HG03103 (cell line): ENCODE data around the gene VKORC1L1.
"Not testable (repeated sequence)": the region's sequence is repeated elsewhere in the genome, so short reads cannot be mapped to it uniquely, and the experiment has no call there.

ENCODE experiments used
- ATAC-seq: cut with Tn5 transposase; IDR thresholded peaks from one replicate; pipeline ENCODE4 v1.9.1; 2021; ENCODE audit warnings: low read depth; ENCODE audit not compliant: unreplicated experiment

Gene VKORC1L1

DNA sequence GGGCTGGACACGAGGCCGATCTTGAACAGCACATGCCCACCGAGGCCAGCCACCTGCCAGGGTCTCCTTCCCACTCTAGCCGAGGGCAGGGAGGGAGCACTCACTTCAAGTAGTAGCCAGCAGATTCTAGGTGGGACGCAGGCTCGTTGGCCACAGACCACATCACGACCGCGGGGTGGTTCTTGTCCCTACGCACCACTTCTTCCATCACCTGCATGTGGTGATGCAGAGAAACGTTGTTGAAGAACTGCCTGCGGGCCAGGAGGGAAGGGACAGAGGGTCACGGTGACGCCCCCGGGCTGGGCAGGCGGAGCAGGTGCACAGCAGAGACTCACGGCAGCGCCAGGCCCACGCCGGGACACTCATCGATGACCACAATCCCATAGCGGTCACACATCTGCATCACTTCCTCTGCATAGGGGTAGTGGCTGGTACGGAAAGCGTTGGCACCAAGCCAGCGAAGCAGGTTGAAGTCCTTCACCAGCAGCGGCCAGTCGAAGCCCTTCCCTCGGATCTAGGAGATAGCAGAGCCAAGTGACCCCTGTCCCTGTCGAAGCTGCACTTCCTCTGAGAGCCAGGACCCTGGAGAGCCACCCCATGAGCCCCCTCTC lies 101.4 kb downstream of the VKORC1L1 start:
- no peak for ATAC-seq

DNA sequence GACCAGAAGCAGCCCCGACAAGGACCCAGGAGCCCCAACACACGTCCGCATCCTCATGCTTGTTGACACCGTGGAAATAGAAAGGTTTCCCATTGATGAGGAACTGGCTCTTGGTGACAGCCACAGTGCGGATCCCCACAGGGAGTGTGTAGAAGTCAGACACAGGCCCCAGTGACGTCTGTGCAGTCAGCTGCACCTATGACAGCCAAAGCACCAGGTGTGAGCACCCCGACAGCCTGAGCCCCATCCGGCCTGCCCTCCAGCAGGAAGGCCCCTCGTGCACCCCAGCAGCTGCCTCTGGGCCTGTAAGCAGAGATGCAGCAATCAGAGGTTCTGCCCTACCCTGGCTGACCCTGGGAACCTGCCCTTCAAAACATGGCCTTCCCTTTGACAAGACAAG lies 102.0 kb downstream of the VKORC1L1 start:
- ATAC-seq: no peak

DNA sequence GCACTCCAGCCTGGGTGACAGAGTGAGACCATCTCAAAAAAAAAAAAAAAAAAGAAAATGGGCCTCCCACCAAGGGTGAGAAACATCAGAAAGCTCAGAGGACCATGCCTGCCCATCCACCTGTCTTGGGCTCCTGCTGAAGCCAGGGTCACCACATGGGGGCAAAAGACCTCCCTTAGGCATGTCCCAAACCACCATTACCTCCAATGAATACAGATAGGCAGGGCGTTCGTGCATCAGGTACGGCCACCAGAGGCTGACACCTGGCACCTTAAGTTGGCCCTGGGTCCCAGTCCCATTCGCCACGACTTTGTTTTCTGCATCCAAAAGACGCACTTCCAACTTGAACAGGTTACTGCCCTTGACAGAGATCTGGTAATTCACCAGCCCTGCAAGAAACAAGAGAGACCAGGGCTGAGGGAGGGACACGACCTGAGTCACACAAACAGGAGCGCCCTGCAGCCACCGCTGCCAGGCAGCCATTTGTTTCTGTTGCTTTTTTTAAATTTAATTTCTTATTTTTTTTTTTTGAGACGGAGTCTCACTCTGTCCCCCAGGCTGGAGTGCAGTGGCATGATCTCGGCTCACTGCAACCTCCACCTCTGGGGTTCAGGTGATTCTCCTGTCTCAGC lies 103.1 kb downstream of the VKORC1L1 start:
- ATAC-seq: no peak

DNA sequence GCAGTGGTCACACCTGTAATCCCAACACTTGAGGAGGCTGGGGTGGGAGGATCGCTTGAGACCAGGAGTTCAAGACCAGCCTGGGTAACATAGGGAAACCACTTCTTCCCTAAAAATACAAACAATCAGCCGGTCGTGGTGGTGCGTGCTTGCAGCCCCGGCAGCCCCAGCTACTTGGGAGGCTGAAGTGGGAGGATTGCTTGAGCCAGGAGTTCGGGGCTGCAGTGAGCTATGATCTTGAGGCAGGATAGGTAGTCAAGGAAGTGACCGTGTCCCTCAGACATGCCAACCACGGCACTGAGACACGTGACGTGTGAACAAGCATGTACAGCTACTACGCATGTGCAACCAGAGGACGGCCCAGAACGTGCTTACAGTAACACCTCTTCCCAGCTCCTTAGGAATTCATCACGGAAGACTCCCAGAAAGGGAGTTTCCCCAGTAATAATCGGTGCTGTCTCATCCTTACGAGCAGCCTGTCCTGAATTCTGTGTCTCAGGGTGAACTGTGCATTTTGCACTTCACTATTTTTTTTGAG lies 103.9 kb downstream of the VKORC1L1 start:
- no peak for ATAC-seq

DNA sequence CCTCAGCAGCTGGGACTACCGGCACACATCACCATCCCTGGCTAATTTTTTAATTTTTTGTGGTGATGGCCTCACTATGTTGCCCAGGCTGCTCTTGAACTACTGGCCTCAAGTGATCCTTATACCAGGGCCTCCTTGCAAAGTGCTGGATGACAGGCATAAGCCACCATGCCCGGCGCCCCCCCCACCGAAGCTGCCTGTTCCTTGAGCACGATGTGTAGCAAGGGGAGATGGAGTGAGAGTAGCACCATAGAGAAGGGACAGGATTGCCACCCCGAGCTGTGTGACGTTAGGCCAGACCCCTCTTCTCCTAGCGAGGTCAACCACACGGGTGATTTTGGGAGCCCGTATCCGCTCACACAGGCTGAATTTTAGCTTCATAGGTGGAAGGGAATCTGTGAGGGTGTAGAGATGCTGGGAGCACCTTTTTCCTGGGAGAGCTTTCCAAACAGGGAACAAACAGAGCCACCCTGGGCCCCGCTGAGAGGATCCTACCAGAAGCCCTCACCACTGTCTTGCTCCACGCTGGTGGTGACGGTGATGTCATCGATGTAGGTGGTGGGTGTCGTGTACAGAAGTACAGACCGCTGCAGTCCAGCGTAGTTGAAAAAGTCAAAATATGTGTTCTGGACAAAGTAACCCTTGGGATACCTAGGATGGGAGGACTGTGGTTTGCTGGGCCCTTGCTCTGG lies 106.2 kb downstream of the VKORC1L1 start:
- ATAC-seq: no peak

GRCh38 chr7:65979583-65980477 lies 107.0 kb downstream of the VKORC1L1 start:
- no peak for ATAC-seq

DNA sequence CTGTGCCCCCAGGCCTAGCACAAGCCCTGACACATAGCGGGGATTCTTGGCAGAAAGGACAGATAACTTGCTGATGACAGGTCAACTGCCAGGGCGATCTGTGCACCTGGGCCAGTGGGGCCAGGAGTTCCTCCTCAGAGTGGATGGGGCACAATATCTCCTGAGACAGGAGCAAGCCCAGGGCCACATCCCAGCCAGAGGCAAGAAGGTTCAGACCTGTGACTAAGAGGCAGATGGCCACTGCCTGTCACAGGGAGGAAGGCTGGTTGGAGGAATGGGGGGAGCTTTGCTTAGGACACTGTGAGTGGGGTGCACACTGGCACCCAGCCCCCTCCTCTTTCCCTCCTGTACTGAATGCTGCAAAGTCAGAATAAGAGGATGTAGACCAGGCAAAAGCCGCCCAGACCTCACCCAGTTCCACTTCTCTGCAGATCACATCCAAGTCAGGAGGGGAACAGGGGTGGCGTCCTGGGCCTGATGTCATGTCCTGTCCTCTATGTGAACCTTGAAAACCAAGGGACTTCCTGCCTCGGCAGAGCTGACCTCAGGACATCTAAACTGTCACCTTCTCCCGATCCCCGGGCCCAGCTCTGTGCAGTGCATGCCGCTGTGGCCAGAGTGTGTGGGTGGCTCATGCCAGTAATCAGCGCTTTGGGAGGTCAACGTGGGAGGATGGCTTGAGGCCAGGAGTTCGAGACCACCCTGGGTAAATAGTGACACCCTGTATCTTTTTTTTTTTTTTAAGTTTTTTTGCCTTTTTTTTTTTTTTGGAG lies 107.8 kb downstream of the VKORC1L1 start:
- peak; percentile 76 for ATAC-seq

DNA sequence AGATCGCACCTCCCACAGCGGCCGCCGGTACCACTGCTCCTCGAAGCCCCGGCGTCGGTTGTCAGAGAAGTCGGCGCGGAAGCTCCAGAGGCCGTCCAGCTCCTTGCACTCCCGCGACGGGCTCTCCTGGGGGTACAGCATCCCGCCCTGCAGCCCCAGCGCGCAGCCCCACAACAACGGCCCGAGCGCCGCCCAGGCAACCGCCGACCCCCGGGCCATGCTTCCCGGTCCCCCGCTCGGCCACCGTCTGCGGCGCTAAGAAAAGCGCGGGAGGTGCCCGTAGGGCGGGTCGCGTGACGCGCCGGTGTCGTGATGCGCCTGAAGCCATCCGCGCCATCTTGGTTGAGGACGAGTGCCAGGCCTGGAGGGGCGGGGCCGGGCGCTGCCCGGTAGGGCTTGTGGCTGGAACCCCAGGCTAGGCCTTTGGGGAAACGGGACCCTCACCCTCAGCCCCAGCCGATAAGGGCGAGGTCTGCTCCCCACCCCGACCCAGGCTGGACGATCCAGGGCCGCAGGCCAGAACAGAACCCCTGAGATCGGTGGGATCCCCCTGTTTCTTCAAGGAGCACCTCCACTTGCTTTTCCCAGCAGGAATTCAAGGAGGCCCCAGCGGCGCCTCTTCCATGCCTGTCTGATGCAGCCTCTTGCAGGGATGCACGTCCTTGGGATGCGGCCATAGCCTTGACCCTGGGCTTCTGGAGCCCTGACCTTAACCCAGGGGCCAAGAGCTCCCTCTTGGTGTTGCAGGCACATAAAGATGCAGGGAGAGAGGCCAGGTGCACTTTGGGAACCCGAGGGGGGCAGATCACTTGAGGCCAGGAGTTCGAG lies 109.3 kb downstream of the VKORC1L1 start, which contains the start of gene GUSB:
Gene GUSB, minus strand, starts transcription at position 249 of the 828 bp plus-strand sequence. Its CDS starts 30 bp downstream, at position 219.
- peak; percentile 71 for ATAC-seq

DNA sequence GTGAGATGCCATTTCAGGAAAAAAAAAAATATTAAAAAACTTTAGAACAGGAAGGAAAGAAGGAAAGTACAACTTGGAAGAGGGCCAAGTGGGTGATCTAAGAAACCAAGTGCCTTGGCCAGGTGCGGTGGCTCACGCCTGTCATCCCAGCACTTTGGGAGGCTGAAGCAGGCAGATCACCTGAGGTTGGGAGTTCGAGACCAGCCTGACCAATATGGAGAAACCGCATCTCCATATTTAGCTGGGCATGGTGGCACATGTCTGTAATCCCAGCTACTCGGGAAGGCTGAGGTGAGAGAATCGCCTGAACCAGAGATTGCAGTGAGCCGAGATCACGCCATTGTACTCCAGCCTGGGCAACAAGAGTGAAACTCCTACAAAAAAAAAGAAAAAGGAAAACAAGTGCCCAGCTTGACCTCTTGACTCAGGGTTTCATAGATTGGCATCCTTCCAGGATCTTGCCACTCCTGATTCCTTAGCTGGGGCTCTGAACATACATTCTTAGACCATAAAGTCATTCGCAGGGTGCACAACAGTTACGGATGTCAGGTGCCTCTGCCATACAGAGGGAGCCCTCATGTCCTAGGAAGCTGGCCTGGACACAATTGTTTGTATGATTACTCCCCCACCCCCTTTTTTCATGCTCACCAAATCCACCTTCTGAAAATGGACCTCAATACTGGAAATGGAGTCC lies 111.2 kb downstream of the VKORC1L1 start:
- no peak for ATAC-seq

DNA sequence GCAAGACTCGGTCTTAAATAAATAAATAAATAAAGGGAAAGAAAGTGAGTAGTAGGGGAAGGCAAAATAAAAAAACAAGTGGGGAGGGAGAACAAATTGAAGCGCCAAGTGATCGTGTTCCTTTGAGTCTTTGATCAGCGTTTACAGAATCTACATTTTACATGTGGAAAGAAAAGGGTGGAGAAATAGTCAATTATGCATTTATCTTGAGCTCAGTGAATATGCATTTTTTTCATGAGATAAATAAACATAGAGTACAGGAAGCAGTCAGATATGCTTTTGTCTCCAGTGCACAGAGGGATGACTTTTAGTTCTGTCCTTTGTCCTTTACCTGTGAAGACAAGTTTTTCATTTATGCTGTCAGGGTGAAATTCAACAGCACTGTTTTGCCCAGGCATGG lies 115.2 kb downstream of the VKORC1L1 start:
- no peak for ATAC-seq

GRCh38 chr7:65988503-65988902 lies 115.6 kb downstream of the VKORC1L1 start:
- not testable (repeated sequence) for ATAC-seq

- ATAC-seq: no peak
These were observed 116.8 kb downstream of the VKORC1L1 start for GRCh38 chr7:65989694-65990080.

- ATAC-seq: not testable (repeated sequence)
These were observed 119.0 kb downstream of the VKORC1L1 start for GRCh38 chr7:65991829-65992228.

DNA sequence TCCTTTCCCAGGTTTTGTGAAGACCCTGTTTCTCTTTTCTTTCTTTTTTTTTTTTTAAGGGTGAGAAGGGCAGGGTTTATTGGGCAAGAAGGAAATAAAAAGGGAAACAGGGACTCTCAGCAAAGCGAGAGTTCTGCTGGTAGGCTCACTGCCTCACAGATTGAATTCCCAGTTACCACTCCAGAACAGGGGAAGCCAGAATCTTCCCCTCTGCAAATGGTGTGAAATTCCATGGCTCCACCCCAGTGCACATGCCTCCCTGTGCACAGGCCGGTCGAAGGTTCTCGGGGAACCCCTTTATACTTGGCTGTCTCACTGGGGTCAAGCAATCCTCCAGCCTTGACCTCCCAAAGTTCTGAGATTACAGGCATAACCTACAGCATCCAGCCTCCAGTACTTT lies 119.7 kb downstream of the VKORC1L1 start:
- ATAC-seq: no peak

DNA sequence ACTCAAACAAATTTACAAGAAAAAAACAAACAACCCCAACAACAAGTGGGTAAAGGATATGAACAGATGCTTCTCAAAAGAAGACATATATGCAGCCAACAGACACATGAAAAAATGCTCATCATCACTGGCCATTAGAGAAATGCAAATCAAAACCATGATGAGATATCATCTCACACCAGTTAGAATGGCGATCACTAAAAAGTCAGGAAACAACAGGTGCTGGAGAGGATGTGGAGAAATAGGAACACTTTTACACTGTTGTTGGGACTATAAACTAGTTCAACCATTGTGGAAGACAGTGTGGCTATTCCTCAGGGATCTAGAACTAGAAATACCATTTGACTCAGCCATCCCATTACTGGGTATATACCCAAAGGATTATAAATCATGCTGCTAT lies 122.1 kb downstream of the VKORC1L1 start:
- not testable (repeated sequence) for ATAC-seq

GRCh38 chr7:66000823-66001417 lies 128.0 kb downstream of the VKORC1L1 start:
- not testable (repeated sequence) for ATAC-seq

- not testable (repeated sequence) for ATAC-seq
These were observed 132.3 kb downstream of the VKORC1L1 start for GRCh38 chr7:66005115-66005671.

DNA sequence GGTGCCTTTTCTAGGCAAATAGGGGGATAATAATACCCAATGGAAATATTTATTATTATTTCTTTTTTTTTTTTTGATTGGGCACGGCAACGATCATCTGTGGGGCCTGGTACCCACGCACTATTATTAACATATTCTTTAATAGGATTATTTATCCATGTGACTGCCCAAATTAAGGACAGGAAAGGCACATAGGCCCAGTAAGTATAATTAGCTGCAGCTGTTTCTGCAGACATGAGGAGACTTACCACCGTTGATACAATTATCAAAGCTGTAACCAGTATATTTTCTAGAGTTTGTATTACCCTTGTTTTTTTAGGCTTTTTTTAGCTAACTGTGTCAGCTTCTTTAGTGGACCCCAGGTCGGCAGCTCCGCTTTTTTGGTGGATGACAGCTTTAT lies 134.4 kb downstream of the VKORC1L1 start:
- ATAC-seq: no peak
